ENCODE data around the gene AZU1. TPM values are rescaled to one million over a fixed set of nuclear protein-coding genes. Genes with fewer than 3 reads are reported as not detected.

The AZU1 gene
- total RNA-seq, 2 donors from 2014 or later = 6.9 TPM; not detected in 1

- no peaks in the 10 kb centered on the region for H3K4me1 ChIP-seq (replicated peaks)
- no peaks in the 10 kb centered on the region for H3K9me3 ChIP-seq
- WGBS = 81% methylated on average over 30 of the region's 30 CpGs
- no peak for DNase-seq (ENCODE audit: low spot score)
- H3K36me3 ChIP-seq = peaks cover 38 to 51% of the 10 kb centered on the region in 2 donors
- H3K27me3 ChIP-seq (replicated peaks; ENCODE audit: insufficient read depth) = no peaks in the 10 kb centered on the region
- intact Hi-C loops (cut with DNase I) = no loop called here
- no peak overlapping the region for H3K27ac ChIP-seq
- no peak for TF ChIP-seq CTCF (IDR thresholded peaks at IDR 0.05)
- TF ChIP-seq POLR2AphosphoS5 (IDR thresholded peaks at IDR 0.05) = no peak
- TF ChIP-seq POLR2A (IDR thresholded peaks at IDR 0.05) = no peak
- no peak overlapping the region for H3K4me3 ChIP-seq
Measured at GRCh38 chr19:810077-810855, 17.4 kb upstream of the AZU1 start.

GRCh38 chr19:810883-811489 lies 16.7 kb upstream of the AZU1 start:
- no peak for DNase-seq (ENCODE audit: low spot score)
- H3K4me3 ChIP-seq = no peak overlapping the region
- H3K9me3 ChIP-seq = no peaks in the 10 kb centered on the region
- no peak overlapping the region for H3K27ac ChIP-seq
- H3K4me1 ChIP-seq (replicated peaks) = no peaks in the 10 kb centered on the region
- TF ChIP-seq POLR2A (IDR thresholded peaks at IDR 0.05) (no peak), POLR2AphosphoS5 (IDR thresholded peaks at IDR 0.05) (no peak), CTCF (IDR thresholded peaks at IDR 0.05) (no peak)
- intact Hi-C loops (cut with DNase I) = no loop called here
- no peaks in the 10 kb centered on the region for H3K27me3 ChIP-seq (replicated peaks; ENCODE audit: insufficient read depth)
- WGBS = 80% methylated on average over 25 of the region's 25 CpGs
- H3K36me3 ChIP-seq = peaks cover 31 to 44% of the 10 kb centered on the region in 2 donors

- Histone ChIP-seq H3K4me3 (no peak overlapping the region), H3K4me1 (replicated peaks) (no peaks in the 10 kb centered on the region), H3K36me3 (peaks cover 27 to 38% of the 10 kb centered on the region in 2 donors), H3K27ac (no peak overlapping the region), H3K9me3 (no peaks in the 10 kb centered on the region), H3K27me3 (replicated peaks; ENCODE audit: insufficient read depth) (no peaks in the 10 kb centered on the region)
- intact Hi-C loops (cut with DNase I) = no loop called here
- WGBS = 89% methylated on average over 20 of the region's 20 CpGs
- no peak for TF ChIP-seq POLR2AphosphoS5 (IDR thresholded peaks at IDR 0.05)
- no peak for TF ChIP-seq CTCF (IDR thresholded peaks at IDR 0.05)
- TF ChIP-seq POLR2A (IDR thresholded peaks at IDR 0.05) = no peak
- no peak for DNase-seq (ENCODE audit: low spot score)
Measured at GRCh38 chr19:811506-812048, 16.1 kb upstream of the AZU1 start.

- Histone ChIP-seq H3K9me3 (no peaks in the 10 kb centered on the region), H3K36me3 (peaks cover 22 to 37% of the 10 kb centered on the region in 2 donors), H3K4me1 (replicated peaks) (no peaks in the 10 kb centered on the region), H3K27ac (no peak overlapping the region), H3K27me3 (replicated peaks; ENCODE audit: insufficient read depth) (no peaks in the 10 kb centered on the region), H3K4me3 (no peak overlapping the region)
- TF ChIP-seq CTCF (IDR thresholded peaks at IDR 0.05) = no peak
- TF ChIP-seq POLR2AphosphoS5 (IDR thresholded peaks at IDR 0.05) = no peak
- TF ChIP-seq POLR2A (IDR thresholded peaks at IDR 0.05) = no peak
- DNase-seq (ENCODE audit: low spot score) = no peak
- intact Hi-C loops (cut with DNase I) = no loop called here
- 89% methylated on average over 71 of the region's 80 CpGs for WGBS
Measured at GRCh38 chr19:812049-812746, 15.4 kb upstream of the AZU1 start.

Measured in prostate gland (tissue), 2 donors.